ENCODE data around the gene LIPH.

GRCh38 chr3:185555860-185556347, 3.5 kb upstream of the LIPH start:
- TF ChIP-seq CTCF (IDR thresholded peaks at IDR 0.05; ENCODE audit: low read depth, low read length, poor library complexity, severe bottlenecking) (no peak), EZH2phosphoT487 (IDR thresholded peaks at IDR 0.05; ENCODE audit: borderline replicate concordance, low read length) (no peak)
